Astrocyte of the spinal cord (primary cell): ENCODE results near the gene USH2A.

Source experiments
- DNase-seq: peaks from one replicate; pipeline ENCODE4 v3.0.0; 2011; ENCODE audit warnings: low read depth, low spot score
- H3K4me3 ChIP-seq: 2 replicates; pipeline ENCODE4 v1.5.1; 2011; ENCODE audit warnings: low read depth, mild to moderate bottlenecking, low read length, moderate library complexity
- in situ Hi-C: cut with HindIII; loops from 2 replicates; pipeline ENCODE4 v1.10.0; 2017; ENCODE audit warnings: low sequenced_read_pairs
- TF ChIP-seq, protein P1 (sequence below): IDR thresholded peaks from 2 replicates; pipeline ENCODE4 v1.5.1; 2012; ENCODE audit warnings: low read depth, mild to moderate bottlenecking, low read length, inconsistent platforms

USH2A gene

DNA sequence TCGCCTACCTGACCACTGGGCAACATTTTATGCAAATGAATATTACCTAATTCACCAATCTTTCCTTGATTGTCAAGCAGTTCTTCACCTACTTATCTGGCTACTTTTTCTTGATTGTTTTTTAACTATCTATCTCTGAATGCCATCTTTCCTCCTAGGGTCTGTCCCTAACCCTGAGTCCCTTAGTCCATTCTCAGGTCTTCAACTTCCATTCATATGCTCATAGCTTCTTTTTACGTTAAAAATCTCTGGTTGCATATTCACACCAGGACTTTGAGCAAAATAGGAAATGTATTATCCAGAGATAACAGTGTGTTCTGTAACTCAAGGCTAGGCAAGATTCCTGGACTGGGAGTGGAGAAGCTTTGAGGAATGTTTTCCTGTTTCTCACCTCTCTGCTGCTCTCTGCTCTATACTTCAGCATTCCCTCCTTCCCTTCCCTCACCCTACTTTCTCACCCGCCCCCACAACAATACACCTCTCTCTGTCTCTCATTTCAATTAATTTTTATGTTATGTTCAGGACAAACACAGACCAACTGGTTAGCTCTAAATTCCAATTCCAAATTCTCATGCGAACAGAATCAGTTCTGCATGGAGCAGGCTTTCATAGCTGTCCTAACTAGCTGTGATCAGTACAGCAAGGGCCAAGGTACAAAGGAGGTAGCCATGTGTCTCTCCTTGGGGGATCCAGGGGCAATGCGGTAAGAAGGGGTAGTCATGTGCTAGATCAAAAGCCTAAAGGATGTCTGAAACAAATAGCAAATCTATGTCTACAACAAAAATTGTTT is 278.4 kb downstream of the USH2A start:
- DNase-seq = no peak
- TF ChIP-seq, protein P1, sequence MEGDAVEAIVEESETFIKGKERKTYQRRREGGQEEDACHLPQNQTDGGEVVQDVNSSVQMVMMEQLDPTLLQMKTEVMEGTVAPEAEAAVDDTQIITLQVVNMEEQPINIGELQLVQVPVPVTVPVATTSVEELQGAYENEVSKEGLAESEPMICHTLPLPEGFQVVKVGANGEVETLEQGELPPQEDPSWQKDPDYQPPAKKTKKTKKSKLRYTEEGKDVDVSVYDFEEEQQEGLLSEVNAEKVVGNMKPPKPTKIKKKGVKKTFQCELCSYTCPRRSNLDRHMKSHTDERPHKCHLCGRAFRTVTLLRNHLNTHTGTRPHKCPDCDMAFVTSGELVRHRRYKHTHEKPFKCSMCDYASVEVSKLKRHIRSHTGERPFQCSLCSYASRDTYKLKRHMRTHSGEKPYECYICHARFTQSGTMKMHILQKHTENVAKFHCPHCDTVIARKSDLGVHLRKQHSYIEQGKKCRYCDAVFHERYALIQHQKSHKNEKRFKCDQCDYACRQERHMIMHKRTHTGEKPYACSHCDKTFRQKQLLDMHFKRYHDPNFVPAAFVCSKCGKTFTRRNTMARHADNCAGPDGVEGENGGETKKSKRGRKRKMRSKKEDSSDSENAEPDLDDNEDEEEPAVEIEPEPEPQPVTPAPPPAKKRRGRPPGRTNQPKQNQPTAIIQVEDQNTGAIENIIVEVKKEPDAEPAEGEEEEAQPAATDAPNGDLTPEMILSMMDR = no peak
- in situ Hi-C loops = no loop called here
- H3K4me3 ChIP-seq = no peak overlapping the region

DNA sequence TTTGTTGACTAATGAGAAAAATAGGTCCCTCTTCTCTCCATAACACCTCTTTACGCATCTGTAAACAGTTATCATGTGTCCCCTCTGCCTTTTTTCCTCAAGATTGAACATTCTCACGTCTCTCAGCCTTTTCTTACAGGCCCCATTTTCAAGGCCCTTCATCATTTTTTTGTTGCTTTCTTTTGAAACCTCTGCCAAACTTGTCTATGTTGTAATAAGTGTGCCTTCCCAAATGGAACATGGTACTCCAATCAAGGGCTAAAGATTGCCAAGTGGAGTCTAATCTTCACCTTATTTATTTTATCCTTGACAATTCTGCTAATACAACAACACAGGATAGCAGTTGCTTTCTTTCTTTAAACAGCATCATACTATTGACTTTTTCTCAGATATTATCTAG is 280.3 kb downstream of the USH2A start:
- no peak for DNase-seq
- in situ Hi-C loops = no loop called here
- TF ChIP-seq, protein P1 = no peak
- H3K4me3 ChIP-seq = no peak overlapping the region

DNA sequence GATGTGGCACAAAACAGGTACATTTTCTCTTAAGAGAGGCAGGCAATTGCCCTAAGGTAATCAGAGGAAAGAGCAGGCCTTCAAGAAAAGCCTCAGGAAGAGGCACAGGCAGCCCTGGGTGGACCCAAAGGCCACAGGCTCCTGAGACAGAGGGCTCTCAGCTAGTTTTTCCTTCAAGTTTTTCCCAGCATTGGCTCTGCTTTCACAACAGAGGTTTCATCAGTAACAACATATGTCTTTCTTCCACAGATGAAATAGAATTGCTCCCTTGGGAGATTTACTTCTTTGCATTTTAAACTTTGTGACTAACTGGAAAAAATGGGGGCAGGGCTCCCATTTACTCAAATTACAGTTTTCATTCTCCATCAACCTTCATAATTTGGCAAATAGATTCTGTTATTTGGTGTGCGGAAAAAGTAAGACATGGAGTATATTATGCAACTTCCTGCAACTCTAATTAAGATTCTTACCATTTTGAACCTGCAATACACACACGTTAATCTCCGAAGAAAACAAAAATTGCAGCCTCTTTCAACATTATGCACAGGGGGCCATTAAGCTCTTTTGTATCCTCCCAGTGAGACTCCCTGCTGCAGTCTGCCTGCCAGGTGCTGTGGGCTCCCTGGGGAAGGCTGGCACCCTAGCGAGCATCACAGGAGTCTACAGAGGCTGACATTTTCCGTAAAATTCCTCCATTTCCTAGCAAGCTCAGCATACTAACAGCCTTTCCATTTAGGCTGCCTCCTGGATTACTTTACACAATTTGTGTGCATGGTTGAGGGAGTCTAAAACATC is 282.3 kb downstream of the USH2A start:
- no peak overlapping the region for H3K4me3 ChIP-seq
- in situ Hi-C loops = no loop called here
- no peak for DNase-seq
- TF ChIP-seq, protein P1 = no peak

DNA sequence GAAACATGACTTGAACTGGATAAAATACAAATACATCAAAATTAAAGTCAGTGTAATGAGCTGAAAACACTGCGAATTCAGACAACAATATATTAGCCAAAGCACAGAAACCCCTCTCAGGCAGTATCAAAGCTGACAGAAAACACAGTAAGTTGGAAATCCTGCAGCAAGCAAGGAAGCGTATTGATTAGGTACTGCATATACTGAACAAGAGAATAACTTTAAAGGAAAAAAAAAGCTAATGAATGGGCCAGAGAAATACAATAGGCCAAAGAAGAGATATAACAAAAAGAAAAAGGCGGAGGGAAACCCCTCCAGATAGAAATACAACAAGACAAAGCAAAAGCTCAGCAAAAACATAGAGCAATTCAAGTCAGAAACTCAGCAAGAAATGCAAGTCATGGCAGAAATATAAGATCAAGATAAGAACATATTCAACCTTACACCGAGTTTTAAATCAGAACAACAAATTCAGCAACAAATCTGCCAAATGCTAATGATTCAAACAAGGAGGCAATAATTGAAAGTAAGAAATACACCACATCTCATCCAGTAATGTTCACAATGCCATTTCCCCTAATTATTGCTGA is 299.0 kb downstream of the USH2A start:
- no peak for DNase-seq
- H3K4me3 ChIP-seq = no peak overlapping the region
- TF ChIP-seq, protein P1 = no peak
- in situ Hi-C loops = no loop called here

GRCh38 chr1:216123446-216124191 is 299.6 kb downstream of the USH2A start:
- TF ChIP-seq, protein P1 = no peak
- DNase-seq = no peak
- H3K4me3 ChIP-seq = no peak overlapping the region
- in situ Hi-C loops = no loop called here

- no peak overlapping the region for H3K4me3 ChIP-seq
- TF ChIP-seq, protein P1 = peak; percentile 61
- in situ Hi-C loops = no loop called here
- peak; percentile 38 for DNase-seq
Observed at GRCh38 chr1:216119600-216119999, 303.6 kb downstream of the USH2A start.
